ENCODE measurements around the gene XPNPEP2.

GRCh38 chrX:129744861-129745321 is 6.1 kb downstream of the XPNPEP2 start:
- TF ChIP-seq, protein P1, sequence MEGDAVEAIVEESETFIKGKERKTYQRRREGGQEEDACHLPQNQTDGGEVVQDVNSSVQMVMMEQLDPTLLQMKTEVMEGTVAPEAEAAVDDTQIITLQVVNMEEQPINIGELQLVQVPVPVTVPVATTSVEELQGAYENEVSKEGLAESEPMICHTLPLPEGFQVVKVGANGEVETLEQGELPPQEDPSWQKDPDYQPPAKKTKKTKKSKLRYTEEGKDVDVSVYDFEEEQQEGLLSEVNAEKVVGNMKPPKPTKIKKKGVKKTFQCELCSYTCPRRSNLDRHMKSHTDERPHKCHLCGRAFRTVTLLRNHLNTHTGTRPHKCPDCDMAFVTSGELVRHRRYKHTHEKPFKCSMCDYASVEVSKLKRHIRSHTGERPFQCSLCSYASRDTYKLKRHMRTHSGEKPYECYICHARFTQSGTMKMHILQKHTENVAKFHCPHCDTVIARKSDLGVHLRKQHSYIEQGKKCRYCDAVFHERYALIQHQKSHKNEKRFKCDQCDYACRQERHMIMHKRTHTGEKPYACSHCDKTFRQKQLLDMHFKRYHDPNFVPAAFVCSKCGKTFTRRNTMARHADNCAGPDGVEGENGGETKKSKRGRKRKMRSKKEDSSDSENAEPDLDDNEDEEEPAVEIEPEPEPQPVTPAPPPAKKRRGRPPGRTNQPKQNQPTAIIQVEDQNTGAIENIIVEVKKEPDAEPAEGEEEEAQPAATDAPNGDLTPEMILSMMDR (IDR thresholded peaks at IDR 0.05) = no peak
- no peak for TF ChIP-seq POLR2A (IDR thresholded peaks at IDR 0.05)

Data from heart left ventricle (tissue), 13 donors.